Endothelial cell of umbilical vein (primary cell): ENCODE data around the gene LMO1.

ENCODE experiments used
- CTCF ChIP-seq, 2 donors: IDR thresholded peaks; 1 replicate in 1 of 2; 2 replicates in 1 of 2; pipeline ENCODE4 v1.5.1; 2011; ENCODE audit warnings: low read length in 2 of 2, mild to moderate bottlenecking in 2 of 2, moderate library complexity in 2 of 2, control low read depth in 1 of 2, inconsistent platforms in 1 of 2, low read depth in 1 of 2; ENCODE audit not compliant: insufficient read depth in 1 of 2; ENCODE audit errors: extremely low read depth in 1 of 2
- POLR2A ChIP-seq: IDR thresholded peaks from 2 replicates; pipeline ENCODE4 v1.6.1; 2012; ENCODE audit warnings: low read depth, mild to moderate bottlenecking, control low read depth, low read length
- POLR2AphosphoS5 ChIP-seq: IDR thresholded peaks from 2 replicates; pipeline ENCODE4 v1.6.1; 2012; ENCODE audit warnings: low read depth, mild to moderate bottlenecking, control low read depth, low read length, moderate library complexity; ENCODE audit not compliant: insufficient read depth

DNA sequence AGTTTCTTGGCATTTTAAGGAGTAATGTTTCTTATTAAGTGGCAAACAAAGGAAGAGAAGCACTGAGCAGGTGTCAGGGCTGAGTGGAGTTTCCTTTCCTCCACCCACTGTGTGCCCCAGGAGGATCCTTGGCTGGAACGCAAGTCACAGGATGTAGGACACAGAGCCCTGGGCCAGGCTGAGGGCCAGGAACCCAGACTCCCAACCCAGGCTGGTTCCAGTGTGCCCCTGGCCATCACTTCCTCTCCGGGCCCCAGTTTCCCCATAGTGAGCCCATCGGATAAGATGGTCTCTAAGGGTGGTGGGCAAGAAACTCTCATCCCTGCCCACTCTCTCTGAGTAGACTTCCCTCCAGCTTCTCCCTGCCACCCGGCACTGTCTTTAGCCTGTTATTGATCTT, 45.3 kb downstream of the LMO1 start:
- no peak for TF ChIP-seq CTCF (IDR thresholded peaks at IDR 0.05; ENCODE audit: extremely low read depth in 1 of 2, insufficient read depth in 1 of 2, low read depth in 1 of 2, low read length in 2 of 2)
- TF ChIP-seq POLR2A, result no peak
- no peak for TF ChIP-seq POLR2AphosphoS5
